Measurements from ENCODE around the gene TNFRSF12A.

Gene TNFRSF12A

DNA sequence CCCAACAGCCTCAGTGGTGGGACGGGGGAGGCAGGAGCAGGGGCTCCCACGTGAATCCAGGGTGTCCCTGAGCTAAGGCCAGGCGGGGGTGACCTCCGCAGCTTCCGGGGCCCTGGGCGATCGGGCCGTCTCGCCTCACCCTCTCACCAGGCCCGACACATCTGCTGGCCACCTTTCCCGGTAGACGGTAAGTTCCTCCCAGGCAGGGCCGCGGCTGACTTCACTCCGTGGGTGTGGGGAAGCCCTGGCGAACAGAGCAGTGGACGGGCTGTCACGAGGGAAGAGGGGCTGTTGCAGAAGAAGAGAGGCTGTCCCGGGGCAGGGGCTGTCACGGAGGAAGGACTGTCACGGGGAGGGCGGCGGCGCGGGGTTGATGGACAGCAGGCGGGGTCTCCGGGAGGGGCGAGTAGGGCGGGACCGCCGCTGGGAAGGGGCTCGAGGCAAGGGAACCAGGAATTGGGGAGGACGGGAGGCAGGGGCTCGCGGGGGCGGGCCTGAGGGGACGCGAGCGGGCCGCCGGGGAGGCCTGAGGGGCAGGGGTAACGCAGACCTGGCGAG, 40.4 kb upstream of the TNFRSF12A start:
- DNase-seq (ENCODE audit: extremely low spot score) = peak; percentile 32
- TF ChIP-seq LEF1 (IDR thresholded peaks at IDR 0.05; ENCODE audit: borderline replicate concordance) = no peak
- no peak for TF ChIP-seq ARNT (IDR thresholded peaks at IDR 0.05)
- TF ChIP-seq TARDBP (IDR thresholded peaks at IDR 0.05) = no peak
- no peak for TF ChIP-seq NFRKB (IDR thresholded peaks at IDR 0.05)
- TF ChIP-seq, protein P1, sequence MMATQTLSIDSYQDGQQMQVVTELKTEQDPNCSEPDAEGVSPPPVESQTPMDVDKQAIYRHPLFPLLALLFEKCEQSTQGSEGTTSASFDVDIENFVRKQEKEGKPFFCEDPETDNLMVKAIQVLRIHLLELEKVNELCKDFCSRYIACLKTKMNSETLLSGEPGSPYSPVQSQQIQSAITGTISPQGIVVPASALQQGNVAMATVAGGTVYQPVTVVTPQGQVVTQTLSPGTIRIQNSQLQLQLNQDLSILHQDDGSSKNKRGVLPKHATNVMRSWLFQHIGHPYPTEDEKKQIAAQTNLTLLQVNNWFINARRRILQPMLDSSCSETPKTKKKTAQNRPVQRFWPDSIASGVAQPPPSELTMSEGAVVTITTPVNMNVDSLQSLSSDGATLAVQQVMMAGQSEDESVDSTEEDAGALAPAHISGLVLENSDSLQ (IDR thresholded peaks at IDR 0.05) = peak; percentile 93
- no peak for TF ChIP-seq SUZ12 (IDR thresholded peaks at IDR 0.05)
- TF ChIP-seq CTBP1 (IDR thresholded peaks at IDR 0.05; ENCODE audit: borderline replicate concordance) = no peak
- ChIA-PET POLR2A (interaction anchor here (0.6 to 3.5 kb wide), 24 partner anchors 8 to 112 kb away, joined by 3 to 40 read pairs (median 4); partner anchors contain the start of genes FLYWCH2, KREMEN2, PAQR4 and TNFRSF12A), CTCF (interaction anchor here (0.6 kb wide), 1 partner anchor 125 kb away, joined by 6 read pairs; no protein-coding TSS in a partner anchor)

DNA sequence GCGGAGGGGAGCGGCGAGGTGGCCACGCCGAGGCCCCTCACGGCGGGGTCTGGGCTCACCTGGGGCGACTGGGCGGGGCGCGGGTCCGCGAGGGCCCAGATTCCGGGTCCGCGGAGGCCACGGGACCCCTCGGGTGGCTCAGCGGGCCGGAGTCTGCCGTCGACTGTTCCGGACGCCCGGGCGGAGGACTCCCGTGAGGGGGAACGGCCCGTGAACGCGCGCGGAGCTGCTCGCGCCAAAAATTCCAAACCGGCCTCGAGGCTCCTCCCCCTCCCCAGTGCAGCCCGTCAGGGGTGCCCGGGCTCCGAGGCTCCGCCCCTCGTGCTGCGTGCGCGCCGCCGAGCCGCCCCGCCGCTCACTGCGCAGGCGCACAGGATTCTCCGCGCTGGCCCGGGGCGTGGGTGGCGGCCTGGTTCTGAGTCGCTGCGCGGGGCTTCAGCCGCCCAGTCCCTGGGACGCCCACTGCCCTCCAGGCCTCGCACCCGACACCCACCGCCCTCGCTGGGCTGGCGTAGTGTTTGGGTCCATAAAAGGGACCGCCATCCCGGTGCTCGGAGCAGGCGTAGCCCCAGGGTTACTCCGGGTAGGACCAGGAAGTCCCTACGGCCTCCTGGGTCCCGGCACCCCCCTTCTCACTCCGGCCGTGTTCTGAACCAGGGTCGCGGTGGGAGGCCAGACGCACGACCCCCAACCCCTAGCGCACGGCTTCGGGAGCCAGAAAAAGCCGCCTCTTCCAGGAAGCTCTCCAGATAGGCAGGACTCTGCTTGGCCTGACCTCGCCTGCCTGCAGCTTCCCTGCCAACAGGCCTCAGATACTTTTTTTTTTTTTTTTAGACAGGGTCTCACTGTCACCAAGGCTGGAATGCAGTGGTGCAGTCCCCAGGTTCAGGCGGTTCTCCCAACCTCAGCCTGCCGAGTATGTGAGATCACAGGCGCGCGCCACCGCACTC, 39.7 kb upstream of the TNFRSF12A start, which contains the start of gene PKMYT1:
PKMYT1 (minus strand) TSS at position 220 of the 950 bp plus-strand sequence. CDS start 789 bp downstream, outside the sequence.
- POLR2A ChIA-PET = interaction anchor here (0.6 to 3.5 kb wide), 28 partner anchors 8 to 154 kb away, joined by 3 to 40 read pairs (median 4); partner anchors contain the start of genes FLYWCH2, KREMEN2, PAQR4 and TNFRSF12A
- TF ChIP-seq NFRKB (IDR thresholded peaks at IDR 0.05) (no peak), L3MBTL2 (conservative IDR thresholded peaks at IDR 0.05) (peak; percentile 21; the same call in 1 of the 2 replicates)
- peak; percentile 99 for DNase-seq (ENCODE audit: extremely low spot score)
- CTCF ChIA-PET = interaction anchor here (0.6 to 1.0 kb wide), 5 partner anchors 38 to 124 kb away, joined by 3 to 6 read pairs (median 3); partner anchors contain the start of genes HCFC1R1 and THOC6

DNA sequence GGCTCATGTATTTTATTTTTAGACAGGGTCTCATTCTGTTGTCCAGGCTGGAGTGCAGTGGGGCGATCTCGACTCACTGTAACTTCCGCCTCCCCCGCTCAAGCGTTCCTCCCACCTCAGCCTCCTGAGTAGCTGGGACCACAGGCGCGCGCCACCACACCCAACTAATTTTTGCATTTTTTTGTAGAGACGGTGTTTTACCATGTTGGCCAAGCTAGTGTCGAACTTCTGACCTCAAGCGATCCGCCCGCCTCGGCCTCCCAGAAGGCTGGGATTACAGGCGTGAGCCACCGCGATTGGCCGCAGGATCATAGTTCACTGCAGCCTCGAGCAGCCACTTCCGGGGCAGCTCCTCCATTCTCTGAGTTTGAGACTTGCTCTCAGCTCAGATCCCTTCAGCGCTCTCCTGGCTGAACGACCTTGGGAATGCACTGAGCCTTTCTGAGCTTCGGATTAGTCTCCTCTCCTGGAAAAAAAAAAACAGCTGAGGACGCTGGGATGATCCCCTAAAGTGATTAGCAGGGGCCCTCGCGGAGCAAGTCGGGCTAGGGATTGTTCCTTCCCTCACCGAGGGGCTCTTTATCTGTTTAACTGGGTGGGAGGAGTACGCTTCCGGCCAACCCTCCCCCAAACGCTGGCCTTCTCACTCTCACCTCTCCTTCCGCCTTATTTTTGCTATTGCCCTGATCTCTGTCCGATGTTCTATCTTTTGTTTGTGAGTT, 38.8 kb upstream of the TNFRSF12A start:
- TF ChIP-seq NFRKB (IDR thresholded peaks at IDR 0.05) (no peak), HDGF (IDR thresholded peaks at IDR 0.05; ENCODE audit: borderline replicate concordance) (no peak), FOXK2 (IDR thresholded peaks at IDR 0.05) (no peak), L3MBTL2 (conservative IDR thresholded peaks at IDR 0.05) (no peak), ARNT (IDR thresholded peaks at IDR 0.05) (no peak), ELF4 (IDR thresholded peaks at IDR 0.05) (no peak), TARDBP (IDR thresholded peaks at IDR 0.05) (no peak), SP1 (IDR thresholded peaks at IDR 0.05) (no peak), SUZ12 (IDR thresholded peaks at IDR 0.05) (no peak), LEF1 (IDR thresholded peaks at IDR 0.05; ENCODE audit: borderline replicate concordance) (no peak), ZNF384 (IDR thresholded peaks at IDR 0.05) (no peak), BHLHE40 (IDR thresholded peaks at IDR 0.05; ENCODE audit: borderline replicate concordance) (no peak), FOXA1 (IDR thresholded peaks at IDR 0.05) (no peak), FOXM1 (IDR thresholded peaks at IDR 0.05; ENCODE audit: borderline replicate concordance) (no peak)
- TF ChIP-seq, protein P1 (IDR thresholded peaks at IDR 0.05) = no peak
- POLR2A ChIA-PET = interaction anchor here (1.0 to 3.5 kb wide), 12 partner anchors 9 to 50 kb away, joined by 3 to 40 read pairs (median 6); partner anchors contain the start of genes KREMEN2, PAQR4 and TNFRSF12A
- DNase-seq (ENCODE audit: extremely low spot score) = no peak
- CTCF ChIA-PET = interaction anchor here (0.9 to 1.0 kb wide), 2 partner anchors 37 to 47 kb away, joined by 3 to 4 read pairs; no protein-coding TSS in a partner anchor

DNA sequence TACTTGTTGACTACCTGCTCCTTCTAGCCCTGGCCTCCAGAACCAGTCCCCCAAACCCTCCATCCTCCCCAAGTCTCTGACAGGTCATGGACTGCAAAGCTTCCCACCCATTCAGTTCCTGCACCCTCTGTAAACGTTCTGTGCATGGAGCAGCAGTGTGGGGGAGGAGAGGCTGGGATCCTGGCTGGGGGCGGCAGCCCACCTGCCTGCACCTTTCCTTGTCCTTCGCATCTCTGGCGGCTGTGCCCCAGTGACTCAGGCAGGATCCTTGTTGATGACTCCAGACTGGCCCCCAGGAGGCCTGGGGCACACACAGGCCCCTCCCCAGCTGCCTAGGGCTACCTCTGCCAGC, 38.3 kb upstream of the TNFRSF12A start:
- POLR2A ChIA-PET = interaction anchor here (1.0 to 3.5 kb wide), 5 partner anchors 10 to 41 kb away, joined by 3 to 40 read pairs (median 8); partner anchors contain the start of genes KREMEN2 and PAQR4
- CTCF ChIA-PET = interaction anchor here (0.7 to 0.9 kb wide), 2 partner anchors 12 to 37 kb away, joined by 4 read pairs; no protein-coding TSS in a partner anchor
- no peak for DNase-seq (ENCODE audit: extremely low spot score)
- no peak for TF ChIP-seq LEF1 (IDR thresholded peaks at IDR 0.05; ENCODE audit: borderline replicate concordance)
- TF ChIP-seq FOXM1 (IDR thresholded peaks at IDR 0.05; ENCODE audit: borderline replicate concordance) = no peak
- no peak for TF ChIP-seq CTBP1 (IDR thresholded peaks at IDR 0.05; ENCODE audit: borderline replicate concordance)
- TF ChIP-seq SP1 (IDR thresholded peaks at IDR 0.05) = no peak
- no peak for TF ChIP-seq SUZ12 (IDR thresholded peaks at IDR 0.05)
- no peak for TF ChIP-seq L3MBTL2 (conservative IDR thresholded peaks at IDR 0.05)
- TF ChIP-seq BHLHE40 (IDR thresholded peaks at IDR 0.05; ENCODE audit: borderline replicate concordance) = no peak
- TF ChIP-seq TARDBP (IDR thresholded peaks at IDR 0.05) = no peak
- no peak for TF ChIP-seq NFRKB (IDR thresholded peaks at IDR 0.05)
- TF ChIP-seq ZNF384 (IDR thresholded peaks at IDR 0.05) = no peak
- TF ChIP-seq FOXK2 (IDR thresholded peaks at IDR 0.05) = no peak
- TF ChIP-seq HDGF (IDR thresholded peaks at IDR 0.05; ENCODE audit: borderline replicate concordance) = no peak
- no peak for TF ChIP-seq ELF4 (IDR thresholded peaks at IDR 0.05)
- TF ChIP-seq FOXA1 (IDR thresholded peaks at IDR 0.05) = no peak
- TF ChIP-seq, protein P1 (IDR thresholded peaks at IDR 0.05) = no peak
- TF ChIP-seq ARNT (IDR thresholded peaks at IDR 0.05) = no peak

DNA sequence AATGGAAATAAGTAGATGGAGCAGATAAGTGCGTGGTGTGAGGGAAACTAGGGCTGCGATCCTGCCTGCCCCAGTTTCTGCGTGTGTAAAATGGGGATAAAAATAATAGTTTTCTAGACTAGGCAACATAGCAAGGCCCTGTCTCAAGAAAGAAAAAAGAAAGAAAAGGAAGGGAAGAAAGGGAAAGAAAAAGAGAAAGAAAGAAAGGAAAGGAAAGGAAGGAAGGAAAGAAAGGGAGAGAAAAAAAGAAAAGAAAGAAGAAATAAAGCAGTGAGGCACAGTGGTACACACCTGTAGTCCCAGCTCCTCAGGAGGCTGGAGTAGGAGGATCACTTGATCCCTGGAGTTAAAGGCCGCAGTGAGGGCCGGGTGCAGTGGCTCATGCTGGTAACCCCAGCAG, 37.8 kb upstream of the TNFRSF12A start:
- POLR2A ChIA-PET = interaction anchor here (1.1 to 3.5 kb wide), 2 partner anchors 17 to 31 kb away, joined by 3 to 30 read pairs; partner anchors contain the start of gene KREMEN2
- CTCF ChIA-PET = interaction anchor here (0.7 kb wide), 1 partner anchor 11 kb away, joined by 4 read pairs; no protein-coding TSS in a partner anchor
- DNase-seq (ENCODE audit: extremely low spot score) = no peak
- TF ChIP-seq ARNT (IDR thresholded peaks at IDR 0.05) = no peak
- TF ChIP-seq SP1 (IDR thresholded peaks at IDR 0.05) = no peak
- no peak for TF ChIP-seq SUZ12 (IDR thresholded peaks at IDR 0.05)
- TF ChIP-seq CTBP1 (IDR thresholded peaks at IDR 0.05; ENCODE audit: borderline replicate concordance) = no peak
- no peak for TF ChIP-seq ELF4 (IDR thresholded peaks at IDR 0.05)
- TF ChIP-seq FOXK2 (IDR thresholded peaks at IDR 0.05) = no peak
- no peak for TF ChIP-seq BHLHE40 (IDR thresholded peaks at IDR 0.05; ENCODE audit: borderline replicate concordance)
- no peak for TF ChIP-seq FOXA1 (IDR thresholded peaks at IDR 0.05)
- TF ChIP-seq TARDBP (IDR thresholded peaks at IDR 0.05) = no peak
- no peak for TF ChIP-seq ZNF384 (IDR thresholded peaks at IDR 0.05)

Data from HEK293T (cell line).